HepG2 (cell line): ENCODE results near the gene NRP1. TPM values are rescaled to one million over a fixed set of nuclear protein-coding genes. Genes with fewer than 3 reads are reported as not detected.

Experiments used
- ATRX ChIP-seq: sonication (generic); formaldehyde crosslinking; IDR thresholded peaks from 2 replicates; pipeline ENCODE4 v1.4.0; 2020; ENCODE audit warnings: missing genetic modification reagents, borderline replicate concordance
- CREM ChIP-seq, 2 experiments: sonication (generic) in 1 of 2; formaldehyde crosslinking in 1 of 2; IDR thresholded peaks; 2 replicates each; pipeline versions ENCODE4 v1.4.0 to v1.6.1; 2016 to 2020; ENCODE audit warnings: antibody characterized with exemption in 1 of 2, mild to moderate bottlenecking in 1 of 2, missing genetic modification reagents in 1 of 2
- ETV5 ChIP-seq: IDR thresholded peaks from 2 replicates; pipeline ENCODE4 v1.6.1; 2018; ENCODE audit warnings: missing biosample characterization, missing genetic modification reagents, inconsistent platforms, borderline replicate concordance
- ETV6 ChIP-seq: sonication (generic); formaldehyde crosslinking; conservative IDR thresholded peaks from 2 replicates; pipeline ENCODE4 v1.4.0; 2020; ENCODE audit warnings: missing genetic modification reagents
- FOXK1 ChIP-seq: sonication (generic); formaldehyde crosslinking; IDR thresholded peaks from 2 replicates; pipeline ENCODE4 v1.4.0; 2020; ENCODE audit warnings: low read depth, missing genetic modification reagents, borderline replicate concordance
- GZF1 ChIP-seq: sonication (generic); formaldehyde crosslinking; IDR thresholded peaks from 2 replicates; pipeline ENCODE4 v1.5.1; 2020; ENCODE audit warnings: mild to moderate bottlenecking, missing genetic modification reagents
- HNRNPH1 ChIP-seq: fragments of 200-400 bp; formaldehyde crosslinking; optimal IDR thresholded peaks from 2 replicates; pipeline ENCODE3; 2017; ENCODE audit warnings: mild to moderate bottlenecking, low read depth, low read length
- KLF6 ChIP-seq: IDR thresholded peaks from 2 replicates; pipeline ENCODE4 v1.8.0; 2016; ENCODE audit warnings: missing biosample characterization, missing genetic modification reagents
- NFKB2 ChIP-seq: sonication (generic); formaldehyde crosslinking; IDR thresholded peaks from 2 replicates; pipeline ENCODE4 v1.4.0; 2020; ENCODE audit warnings: missing genetic modification reagents, borderline replicate concordance
- NR3C1 ChIP-seq: sonication (generic); formaldehyde crosslinking; IDR thresholded peaks from 2 replicates; pipeline ENCODE4 v1.4.0; 2020; ENCODE audit warnings: missing genetic modification reagents
- PCBP2 ChIP-seq: fragments of 200-400 bp; formaldehyde crosslinking; optimal IDR thresholded peaks from 2 replicates; pipeline ENCODE3; 2018; ENCODE audit warnings: low read length, low read depth; ENCODE audit not compliant: poor library complexity, severe bottlenecking
- RFXANK ChIP-seq: IDR thresholded peaks from 2 replicates; pipeline ENCODE4 v1.6.1; 2016
- RXRA ChIP-seq: sonication (generic); formaldehyde crosslinking; IDR thresholded peaks from 2 replicates; pipeline ENCODE4 v1.5.1; 2020; ENCODE audit warnings: missing genetic modification reagents
- SAFB2 ChIP-seq: sonication (generic); formaldehyde crosslinking; IDR thresholded peaks from 2 replicates; pipeline ENCODE4 v1.5.1; 2020; ENCODE audit warnings: missing genetic modification reagents, low read depth, mild to moderate bottlenecking, borderline replicate concordance
- TSC22D2 ChIP-seq: sonication (generic); formaldehyde crosslinking; IDR thresholded peaks from 2 replicates; pipeline ENCODE4 v1.5.1; 2020; ENCODE audit warnings: missing genetic modification reagents, mild to moderate bottlenecking, borderline replicate concordance
- ZEB1 ChIP-seq: IDR thresholded peaks from 2 replicates; pipeline ENCODE4 v1.6.1; 2012; ENCODE audit warnings: mild to moderate bottlenecking, low read depth, inconsistent platforms; ENCODE audit not compliant: insufficient replicate concordance
- ZFX ChIP-seq: sonication (generic); formaldehyde crosslinking; IDR thresholded peaks from 2 replicates; pipeline ENCODE4 v1.4.0; 2020; ENCODE audit warnings: mild to moderate bottlenecking, low read depth, missing genetic modification reagents, moderate library complexity
- ZNF17 ChIP-seq: sonication (generic); formaldehyde crosslinking; IDR thresholded peaks from 2 replicates; pipeline ENCODE4 v1.5.0; 2020; ENCODE audit warnings: mild to moderate bottlenecking, missing genetic modification reagents
- ZNF20 ChIP-seq: sonication (generic); formaldehyde crosslinking; IDR thresholded peaks from 2 replicates; pipeline ENCODE4 v1.4.0; 2020; ENCODE audit warnings: mild to moderate bottlenecking, moderate library complexity, missing genetic modification reagents
- ZNF709 ChIP-seq: sonication (generic); formaldehyde crosslinking; IDR thresholded peaks from 2 replicates; pipeline ENCODE4 v1.5.0; 2020; ENCODE audit warnings: mild to moderate bottlenecking, missing genetic modification reagents
- ZNF772 ChIP-seq: sonication (generic); formaldehyde crosslinking; IDR thresholded peaks from 2 replicates; pipeline ENCODE4 v1.5.0; 2020; ENCODE audit warnings: mild to moderate bottlenecking, missing genetic modification reagents
- ZSCAN9 ChIP-seq: IDR thresholded peaks from 2 replicates; pipeline ENCODE4 v1.6.1; 2016; ENCODE audit warnings: borderline replicate concordance
- polyA plus RNA-seq, 8 experiments: library from polyadenylated mRNA; depleted of rRNA in 3 of 8; stranded (reverse) in 7 of 8; unstranded in 1 of 8; fragments of >200 nt; fragmentation: Illumina TruSeq in 4 of 8; extraction: Trizol in 4 of 8; gene quantifications; 2 replicates each; pipeline versions ENCODE4 v1.2.1 to v1.2.3, GENCODE V29; 2011 to 2016; ENCODE audit warnings: low read depth in 4 of 8, missing spikeins in 1 of 8, mixed read lengths in 1 of 8; ENCODE audit not compliant: insufficient read depth in 1 of 8
- total RNA-seq, 5 experiments: library from RNA; depleted of rRNA; stranded (reverse); fragments of >200 nt; fragmentation: Illumina TruSeq; extraction: Trizol; gene quantifications; 2 replicates each; pipeline ENCODE4 v1.2.3, GENCODE V29; 2016; ENCODE audit warnings: low read depth in 1 of 5
- TF ChIP-seq, protein P1 (sequence below): sonication (generic); formaldehyde crosslinking; IDR thresholded peaks from 2 replicates; pipeline ENCODE4 v1.9.0; 2021; ENCODE audit warnings: missing genetic modification reagents, borderline replicate concordance
- TF ChIP-seq, protein P2 (sequence below): IDR thresholded peaks from 2 replicates; pipeline ENCODE4 v1.6.1; 2016; ENCODE audit warnings: missing compliant biosample characterization, missing genetic modification reagents, borderline replicate concordance
- TF ChIP-seq, protein P3 (sequence below): sonication (generic); formaldehyde crosslinking; IDR thresholded peaks from 2 replicates; pipeline ENCODE4 v1.4.0; 2020; ENCODE audit warnings: missing genetic modification reagents, borderline replicate concordance

NRP1 gene
- total and polyA plus RNA-seq, 2 of the 13 experiments (the other 11 are each of a cell fraction or from before 2014, with no cell fraction given) = 5.3 to 5.8 TPM

DNA sequence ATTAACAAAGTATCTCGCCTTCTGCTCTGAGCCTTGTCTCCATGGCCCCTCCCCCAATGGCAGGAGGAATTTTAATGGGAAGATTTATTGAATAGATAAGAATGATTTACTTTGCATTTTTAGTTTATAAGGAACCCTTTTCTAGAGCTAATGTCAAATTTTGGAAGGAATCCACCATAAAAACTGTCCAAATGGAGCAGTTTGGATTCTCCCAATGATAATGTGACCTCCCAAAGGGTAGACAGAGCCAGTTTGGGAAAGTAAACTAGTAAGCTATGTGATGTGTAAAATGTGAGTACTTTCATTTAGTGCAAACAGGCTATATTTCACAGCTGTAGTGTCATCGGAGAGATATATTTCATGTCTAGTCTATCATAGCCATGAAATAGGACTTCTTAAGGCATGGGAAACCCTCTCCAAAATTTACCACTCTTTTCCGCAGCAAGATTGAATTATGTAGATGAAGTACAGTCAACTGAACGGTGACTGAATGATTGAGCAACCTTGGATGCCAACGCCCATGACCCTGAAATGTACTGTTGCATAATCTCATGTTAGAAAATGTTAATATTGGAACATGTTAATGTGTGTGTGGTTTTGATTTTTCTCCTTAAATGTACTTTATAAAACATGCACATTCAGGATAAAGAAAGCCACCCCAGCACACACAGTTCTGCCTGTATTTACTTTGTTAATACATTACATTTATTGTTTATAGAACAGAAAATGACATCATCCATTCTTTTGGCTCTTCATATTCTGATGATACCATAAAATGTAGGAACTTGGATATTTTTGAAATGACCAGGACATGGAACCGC is 140.6 kb downstream of the NRP1 start (continued):
- TF ChIP-seq KLF6 (CRISPR knock-in tag) (peak; percentile 64; the same call in 1 of the 2 replicates), PCBP2 (no peak), GZF1 (CRISPR knock-in tag) (no peak), FOXK1 (CRISPR knock-in tag) (peak; percentile 64; the same call in 1 of the 2 replicates), TSC22D2 (CRISPR knock-in tag) (no peak), ZNF709 (CRISPR knock-in tag) (no peak), NFKB2 (CRISPR knock-in tag) (no peak), ZNF17 (CRISPR knock-in tag) (no peak), SAFB2 (no peak), NR3C1 (no peak), ZSCAN9 (CRISPR knock-in tag) (no peak), RXRA (CRISPR knock-in tag) (no peak), CREM (IDR thresholded peaks at IDR 0.05) (peak; percentile 32; the same call in 1 of the 2 replicates), CREM (CRISPR knock-in tag; IDR thresholded peaks at IDR 0.05) (no peak), ZNF20 (CRISPR knock-in tag) (no peak), ETV5 (no peak), ZFX (CRISPR knock-in tag) (no peak), RFXANK (CRISPR knock-in tag) (no peak), ZEB1 (no peak), ATRX (CRISPR knock-in tag) (no peak), ETV6 (CRISPR knock-in tag) (no peak), HNRNPH1 (no peak), ZNF772 (no peak)
- TF ChIP-seq, protein P1, sequence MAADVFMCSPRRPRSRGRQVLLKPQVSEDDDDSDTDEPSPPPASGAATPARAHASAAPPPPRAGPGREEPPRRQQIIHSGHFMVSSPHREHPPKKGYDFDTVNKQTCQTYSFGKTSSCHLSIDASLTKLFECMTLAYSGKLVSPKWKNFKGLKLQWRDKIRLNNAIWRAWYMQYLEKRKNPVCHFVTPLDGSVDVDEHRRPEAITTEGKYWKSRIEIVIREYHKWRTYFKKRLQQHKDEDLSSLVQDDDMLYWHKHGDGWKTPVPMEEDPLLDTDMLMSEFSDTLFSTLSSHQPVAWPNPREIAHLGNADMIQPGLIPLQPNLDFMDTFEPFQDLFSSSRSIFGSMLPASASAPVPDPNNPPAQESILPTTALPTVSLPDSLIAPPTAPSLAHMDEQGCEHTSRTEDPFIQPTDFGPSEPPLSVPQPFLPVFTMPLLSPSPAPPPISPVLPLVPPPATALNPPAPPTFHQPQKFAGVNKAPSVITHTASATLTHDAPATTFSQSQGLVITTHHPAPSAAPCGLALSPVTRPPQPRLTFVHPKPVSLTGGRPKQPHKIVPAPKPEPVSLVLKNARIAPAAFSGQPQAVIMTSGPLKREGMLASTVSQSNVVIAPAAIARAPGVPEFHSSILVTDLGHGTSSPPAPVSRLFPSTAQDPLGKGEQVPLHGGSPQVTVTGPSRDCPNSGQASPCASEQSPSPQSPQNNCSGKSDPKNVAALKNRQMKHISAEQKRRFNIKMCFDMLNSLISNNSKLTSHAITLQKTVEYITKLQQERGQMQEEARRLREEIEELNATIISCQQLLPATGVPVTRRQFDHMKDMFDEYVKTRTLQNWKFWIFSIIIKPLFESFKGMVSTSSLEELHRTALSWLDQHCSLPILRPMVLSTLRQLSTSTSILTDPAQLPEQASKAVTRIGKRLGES (CRISPR knock-in tag) = no peak
- TF ChIP-seq, protein P2, sequence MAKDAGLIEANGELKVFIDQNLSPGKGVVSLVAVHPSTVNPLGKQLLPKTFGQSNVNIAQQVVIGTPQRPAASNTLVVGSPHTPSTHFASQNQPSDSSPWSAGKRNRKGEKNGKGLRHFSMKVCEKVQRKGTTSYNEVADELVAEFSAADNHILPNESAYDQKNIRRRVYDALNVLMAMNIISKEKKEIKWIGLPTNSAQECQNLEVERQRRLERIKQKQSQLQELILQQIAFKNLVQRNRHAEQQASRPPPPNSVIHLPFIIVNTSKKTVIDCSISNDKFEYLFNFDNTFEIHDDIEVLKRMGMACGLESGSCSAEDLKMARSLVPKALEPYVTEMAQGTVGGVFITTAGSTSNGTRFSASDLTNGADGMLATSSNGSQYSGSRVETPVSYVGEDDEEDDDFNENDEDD (CRISPR knock-in tag) = no peak
- TF ChIP-seq, protein P3, sequence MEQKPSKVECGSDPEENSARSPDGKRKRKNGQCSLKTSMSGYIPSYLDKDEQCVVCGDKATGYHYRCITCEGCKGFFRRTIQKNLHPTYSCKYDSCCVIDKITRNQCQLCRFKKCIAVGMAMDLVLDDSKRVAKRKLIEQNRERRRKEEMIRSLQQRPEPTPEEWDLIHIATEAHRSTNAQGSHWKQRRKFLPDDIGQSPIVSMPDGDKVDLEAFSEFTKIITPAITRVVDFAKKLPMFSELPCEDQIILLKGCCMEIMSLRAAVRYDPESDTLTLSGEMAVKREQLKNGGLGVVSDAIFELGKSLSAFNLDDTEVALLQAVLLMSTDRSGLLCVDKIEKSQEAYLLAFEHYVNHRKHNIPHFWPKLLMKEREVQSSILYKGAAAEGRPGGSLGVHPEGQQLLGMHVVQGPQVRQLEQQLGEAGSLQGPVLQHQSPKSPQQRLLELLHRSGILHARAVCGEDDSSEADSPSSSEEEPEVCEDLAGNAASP (CRISPR knock-in tag) = peak; percentile 66; the same call in 1 of the 2 replicates
